SK-N-MC (cell line): ENCODE measurements around the gene CELF2.
"Not testable (repeated sequence)": the region's sequence is repeated elsewhere in the genome, so short reads cannot be mapped to it uniquely, and the experiment has no call there.

Experiments
- EZH2 ChIP-seq: fragments of 200-600 bp; sonication (generic); IDR thresholded peaks from one replicate; pipeline ENCODE4 v1.6.1; 2017; ENCODE audit warnings: antibody characterized with exemption
- FOXP2 ChIP-seq: optimal IDR thresholded peaks from 2 replicates; pipeline ENCODE3; 2011; ENCODE audit warnings: mild to moderate bottlenecking, moderate library complexity; ENCODE audit not compliant: insufficient read depth; ENCODE audit errors: extremely low read length, control extremely low read depth
- POLR2AphosphoS5 ChIP-seq: IDR thresholded peaks from 2 replicates; pipeline ENCODE4 v1.6.1; 2012; ENCODE audit warnings: mild to moderate bottlenecking, low read depth, low read length, borderline replicate concordance

DNA sequence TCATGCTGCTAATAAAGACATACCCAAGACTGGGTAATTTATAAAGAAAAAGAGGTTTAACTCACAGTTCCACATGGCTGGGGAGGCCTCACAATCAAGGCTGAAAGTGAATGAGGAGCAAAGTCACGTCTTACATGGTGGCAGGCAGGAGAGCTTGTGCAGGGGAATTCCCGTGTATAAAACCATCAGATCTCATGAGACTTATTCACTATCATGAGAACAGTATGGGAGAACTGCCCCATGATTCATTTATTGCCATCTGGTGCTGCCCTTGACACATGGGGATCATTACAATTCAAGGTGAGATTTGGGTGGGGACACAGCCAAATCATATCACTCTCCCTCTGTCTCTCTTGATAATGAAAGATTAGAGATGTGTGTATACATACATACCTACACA is 106.2 kb downstream of the CELF2 start:
- TF ChIP-seq POLR2AphosphoS5, FOXP2, EZH2: not testable (repeated sequence)
